Gastrocnemius medialis (tissue), 4 donors: ENCODE measurements around the gene SLC4A2. TPM values are rescaled to one million over a fixed set of nuclear protein-coding genes. Genes with fewer than 3 reads are reported as not detected.

Experiments
- ATAC-seq, 2 donors: fragments of 150-250 bp; one replicate each; pipeline ENCODE4 v1.9.1; 2016
- DNase-seq, 2 donors: peaks; one replicate each; pipeline ENCODE4 v3.0.0-alpha.2; 2019
- H3K27ac ChIP-seq, 4 donors: fragments of 200-600 bp; sonication (generic); 1 replicate in 1 of 4; 2 replicates in 3 of 4; pipeline ENCODE4 v1.5.1; 2016 to 2018; ENCODE audit warnings: mild to moderate bottlenecking in 2 of 4, moderate library complexity in 1 of 4
- H3K27me3 ChIP-seq, 3 donors: fragments of 200-600 bp; sonication (generic) in 2 of 3; 1 replicate in 1 of 3; 2 replicates in 2 of 3; pipeline versions ENCODE4 v1.5.1 to v1.6.0; 2016 to 2019; ENCODE audit warnings: mild to moderate bottlenecking in 1 of 3, moderate library complexity in 1 of 3
- H3K36me3 ChIP-seq, 2 donors: fragments of 200-600 bp; sonication (generic) in 1 of 2; one replicate each; pipeline ENCODE4 v1.5.1; 2017 to 2018
- H3K4me1 ChIP-seq, 2 donors: fragments of 200-600 bp; sonication (generic) in 1 of 2; one replicate each; pipeline ENCODE4 v1.5.1; 2016 to 2017; ENCODE audit warnings: mild to moderate bottlenecking in 2 of 2
- H3K4me3 ChIP-seq, 4 donors: fragments of 200-600 bp; sonication (generic) in 3 of 4; 1 replicate in 1 of 4; 2 replicates in 3 of 4; pipeline ENCODE4 v1.5.1; 2016 to 2019; ENCODE audit warnings: mild to moderate bottlenecking in 2 of 4
- H3K9me3 ChIP-seq, 3 donors: fragments of 200-600 bp; sonication (generic) in 2 of 3; 1 replicate in 1 of 3; 2 replicates in 2 of 3; pipeline ENCODE4 v1.5.1; 2016 to 2019
- CTCF ChIP-seq, 5 experiments: fragments of 450-650 bp in 3 of 5; fragments of 200-600 bp in 2 of 5; sonication (generic) in 2 of 5; IDR thresholded peaks in 4 of 5; conservative IDR thresholded peaks in 1 of 5; 1 replicate in 4 of 5; 2 replicates in 1 of 5; pipeline ENCODE4 v1.5.1; 2016 to 2019; ENCODE audit warnings: antibody characterized with exemption in 5 of 5, mild to moderate bottlenecking in 3 of 5, moderate library complexity in 3 of 5
- POLR2A ChIP-seq, 2 donors: fragments of 450-650 bp; IDR thresholded peaks; one replicate each; pipeline ENCODE4 v1.6.1; 2017; ENCODE audit warnings: antibody characterized with exemption in 2 of 2, mild to moderate bottlenecking in 2 of 2, moderate library complexity in 2 of 2
- in situ Hi-C, 4 donors: fragments of 200-750 bp; cut with MboI; loops; one replicate each; pipeline versions ENCODE4 v1.15.0 to v1.8.0; 2017; ENCODE audit warnings: low sequenced_read_pairs in 4 of 4
- intact Hi-C: fragments of 100-400 bp; cut with DNase I; formaldehyde crosslinking; loops from one replicate; pipeline ENCODE4 v1.15.1; 2023; ENCODE audit warnings: low total_unique reads
- total RNA-seq, 4 donors: library from RNA; depleted of rRNA; stranded (reverse); fragments of >200 nt; gene quantifications; one replicate each; pipeline versions ENCODE4 v1.1.0 to v1.2.3, GENCODE V29; 2016

SLC4A2 gene
- total RNA-seq, 4 donors from 2014 or later, result 27.5 to 39.6 (median 33.0) TPM

GRCh38 chr7:151081170-151082101, 22.0 kb downstream of the SLC4A2 start:
- in situ Hi-C loops (no loop called here), intact Hi-C loops (loop anchor here (5.0 to 10.0 kb wide), 4 partner anchors 106 to 1383 kb away; partner anchors contain the start of genes ASB10 and SMARCD3)
- Histone ChIP-seq H3K9me3 (no peaks in the 10 kb centered on the region), H3K4me3 (peak overlapping the region; percentile 96 to 99 (median 98)), H3K36me3 (no peaks in the 10 kb centered on the region), H3K4me1 (peaks cover 34 to 50% of the 10 kb centered on the region in 2 donors), H3K27me3 (no peaks in the 10 kb centered on the region), H3K27ac (peak overlapping the region; percentile 90 to 99 (median 94))
- DNase-seq, result no peak
- TF ChIP-seq POLR2A (IDR thresholded peaks at IDR 0.05), result peak in 1 of 2 donors; percentile 1
- TF ChIP-seq CTCF (IDR thresholded peaks at IDR 0.05 in 4 of 5, conservative IDR thresholded peaks at IDR 0.05 in 1 of 5), result no peak
- ATAC-seq, result no peak

- no peak for TF ChIP-seq CTCF (IDR thresholded peaks at IDR 0.05 in 4 of 5, conservative IDR thresholded peaks at IDR 0.05 in 1 of 5)
- no peak for TF ChIP-seq POLR2A (IDR thresholded peaks at IDR 0.05)
- no peaks in the 10 kb centered on the region for H3K27me3 ChIP-seq
Observed at GRCh38 chr7:151082141-151083070, 23.0 kb downstream of the SLC4A2 start.

GRCh38 chr7:151083071-151083823, 23.9 kb downstream of the SLC4A2 start, which contains the start of gene TMUB1:
Gene TMUB1, minus strand, starts transcription at chr7:151083493. Its CDS starts 930 bp downstream, at chr7:151082563.
- Histone ChIP-seq H3K27ac (peak within 1 kb of the TSS; percentile 90 to 99 (median 94)), H3K4me1 (peaks cover 41 to 54% of the 10 kb centered on the region in 2 donors), H3K4me3 (peak within 1 kb of the TSS; percentile 70 to 99 (median 92)), H3K27me3 (no peaks in the 10 kb centered on the region), H3K36me3 (no peaks in the 10 kb centered on the region), H3K9me3 (no peaks in the 10 kb centered on the region)
- ATAC-seq (peak; percentile 27 to 36), DNase-seq (peak; percentile 66 to 71)
- in situ Hi-C loops (no loop called here), intact Hi-C loops (loop anchor here (5.0 to 10.0 kb wide), 4 partner anchors 104 to 1382 kb away; partner anchors contain the start of genes ASB10 and SMARCD3)
- TF ChIP-seq CTCF (IDR thresholded peaks at IDR 0.05 in 4 of 5, conservative IDR thresholded peaks at IDR 0.05 in 1 of 5) (no peak), POLR2A (IDR thresholded peaks at IDR 0.05) (peak; percentile 75 to 84)

More at GRCh38 chr7:151082141-151083070, 23.0 kb downstream of the SLC4A2 start:
- peak overlapping the region; percentile 90 to 99 (median 94) for H3K27ac ChIP-seq
- H3K9me3 ChIP-seq, result no peaks in the 10 kb centered on the region
- H3K4me1 ChIP-seq, result peaks cover 34 to 50% of the 10 kb centered on the region in 2 donors
- ATAC-seq (no peak), DNase-seq (no peak)
- no peaks in the 10 kb centered on the region for H3K36me3 ChIP-seq
- peak overlapping the region; percentile 96 to 99 (median 98) for H3K4me3 ChIP-seq
- in situ Hi-C loops, result no loop called here
- intact Hi-C loops, result loop anchor here (5.0 to 10.0 kb wide), 4 partner anchors 105 to 1382 kb away; partner anchors contain the start of genes ASB10 and SMARCD3

- Histone ChIP-seq H3K9me3 (no peaks in the 10 kb centered on the region), H3K27ac (peak overlapping the region; percentile 90 to 99 (median 94)), H3K4me3 (peak overlapping the region; percentile 70 to 99 (median 92)), H3K4me1 (peaks cover 41 to 54% of the 10 kb centered on the region in 2 donors), H3K36me3 (no peaks in the 10 kb centered on the region), H3K27me3 (no peaks in the 10 kb centered on the region)
- ATAC-seq (no peak), DNase-seq (no peak)
- in situ Hi-C loops (no loop called here), intact Hi-C loops (loop anchor here (5.0 to 10.0 kb wide), 4 partner anchors 104 to 1381 kb away; partner anchors contain the start of genes ASB10 and SMARCD3)
- TF ChIP-seq CTCF (IDR thresholded peaks at IDR 0.05 in 4 of 5, conservative IDR thresholded peaks at IDR 0.05 in 1 of 5), result no peak
- no peak for TF ChIP-seq POLR2A (IDR thresholded peaks at IDR 0.05)
Observed at GRCh38 chr7:151083824-151084160, 24.4 kb downstream of the SLC4A2 start.
